ENCODE measurements around the gene SMAD9. TPM values are rescaled to one million over a fixed set of nuclear protein-coding genes. Genes with fewer than 3 reads are reported as not detected.

SMAD9 gene
- total RNA-seq, 2 experiments from 2014 or later: not detected

GRCh38 chr13:36801035-36801434 is 119.0 kb downstream of the SMAD9 start:
- no peak overlapping the region for H3K27ac ChIP-seq (ENCODE audit: low read depth in 1 of 2, low read length in 2 of 2)
- ATAC-seq (ENCODE audit: poor library complexity): no peak
- no peaks in the 10 kb centered on the region for H3K36me3 ChIP-seq (ENCODE audit: insufficient read depth, low read length)
- H3K4me3 ChIP-seq (ENCODE audit: low read length): no peak overlapping the region
- Mint-ChIP-seq H3K27me3 (peaks cover 32% of the 10 kb centered on the region), H3K27ac (no peak overlapping the region), H3K36me3 (ENCODE audit: low read depth) (no peaks in the 10 kb centered on the region), H3K4me3 (no peak overlapping the region), H3K4me1 (ENCODE audit: low read depth) (no peaks in the 10 kb centered on the region), H3K9me3 (no peaks in the 10 kb centered on the region)
- DNase-seq: no peak
- TF ChIP-seq, protein P1, sequence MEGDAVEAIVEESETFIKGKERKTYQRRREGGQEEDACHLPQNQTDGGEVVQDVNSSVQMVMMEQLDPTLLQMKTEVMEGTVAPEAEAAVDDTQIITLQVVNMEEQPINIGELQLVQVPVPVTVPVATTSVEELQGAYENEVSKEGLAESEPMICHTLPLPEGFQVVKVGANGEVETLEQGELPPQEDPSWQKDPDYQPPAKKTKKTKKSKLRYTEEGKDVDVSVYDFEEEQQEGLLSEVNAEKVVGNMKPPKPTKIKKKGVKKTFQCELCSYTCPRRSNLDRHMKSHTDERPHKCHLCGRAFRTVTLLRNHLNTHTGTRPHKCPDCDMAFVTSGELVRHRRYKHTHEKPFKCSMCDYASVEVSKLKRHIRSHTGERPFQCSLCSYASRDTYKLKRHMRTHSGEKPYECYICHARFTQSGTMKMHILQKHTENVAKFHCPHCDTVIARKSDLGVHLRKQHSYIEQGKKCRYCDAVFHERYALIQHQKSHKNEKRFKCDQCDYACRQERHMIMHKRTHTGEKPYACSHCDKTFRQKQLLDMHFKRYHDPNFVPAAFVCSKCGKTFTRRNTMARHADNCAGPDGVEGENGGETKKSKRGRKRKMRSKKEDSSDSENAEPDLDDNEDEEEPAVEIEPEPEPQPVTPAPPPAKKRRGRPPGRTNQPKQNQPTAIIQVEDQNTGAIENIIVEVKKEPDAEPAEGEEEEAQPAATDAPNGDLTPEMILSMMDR (IDR thresholded peaks at IDR 0.05): no peak
- no peaks in the 10 kb centered on the region for H3K9me3 ChIP-seq (ENCODE audit: control insufficient read depth in 1 of 2, insufficient read depth in 1 of 2, low read length in 2 of 2)
- intact Hi-C loops (cut with DNase I, micrococcal nuclease): no loop called here
- POLR2A ChIA-PET: no interaction called here
- CTCF ChIA-PET: interaction anchor here (1.0 kb wide), 1 partner anchor 11 kb away, joined by 3 read pairs; no protein-coding TSS in a partner anchor
- H3K4me1 ChIP-seq (ENCODE audit: insufficient read depth, low read length): no peaks in the 10 kb centered on the region
- H3K27me3 ChIP-seq (ENCODE audit: control insufficient read depth in 1 of 2, insufficient read depth in 2 of 2, low read length in 2 of 2): peaks cover 0 to under 1% of the 10 kb centered on the region in 2 experiments

- ChIA-PET CTCF (no interaction called here), POLR2A (no interaction called here)
- Mint-ChIP-seq H3K27ac (no peak overlapping the region), H3K36me3 (ENCODE audit: low read depth) (no peaks in the 10 kb centered on the region), H3K27me3 (peaks cover 29% of the 10 kb centered on the region), H3K4me1 (ENCODE audit: low read depth) (no peaks in the 10 kb centered on the region), H3K4me3 (no peak overlapping the region), H3K9me3 (no peaks in the 10 kb centered on the region)
- Histone ChIP-seq H3K4me1 (ENCODE audit: insufficient read depth, low read length) (no peaks in the 10 kb centered on the region), H3K27ac (ENCODE audit: low read depth in 1 of 2, low read length in 2 of 2) (no peak overlapping the region), H3K4me3 (ENCODE audit: low read length) (no peak overlapping the region), H3K27me3 (ENCODE audit: control insufficient read depth in 1 of 2, insufficient read depth in 2 of 2, low read length in 2 of 2) (peaks cover 0 to 3% of the 10 kb centered on the region in 2 experiments), H3K36me3 (ENCODE audit: insufficient read depth, low read length) (no peaks in the 10 kb centered on the region), H3K9me3 (ENCODE audit: control insufficient read depth in 1 of 2, insufficient read depth in 1 of 2, low read length in 2 of 2) (no peaks in the 10 kb centered on the region)
- TF ChIP-seq, protein P1 (IDR thresholded peaks at IDR 0.05): no peak
- intact Hi-C loops (cut with DNase I, micrococcal nuclease): no loop called here
- ATAC-seq (ENCODE audit: poor library complexity): no peak
- no peak for DNase-seq
Observed at GRCh38 chr13:36796052-36796451, 124.0 kb downstream of the SMAD9 start.

DNA sequence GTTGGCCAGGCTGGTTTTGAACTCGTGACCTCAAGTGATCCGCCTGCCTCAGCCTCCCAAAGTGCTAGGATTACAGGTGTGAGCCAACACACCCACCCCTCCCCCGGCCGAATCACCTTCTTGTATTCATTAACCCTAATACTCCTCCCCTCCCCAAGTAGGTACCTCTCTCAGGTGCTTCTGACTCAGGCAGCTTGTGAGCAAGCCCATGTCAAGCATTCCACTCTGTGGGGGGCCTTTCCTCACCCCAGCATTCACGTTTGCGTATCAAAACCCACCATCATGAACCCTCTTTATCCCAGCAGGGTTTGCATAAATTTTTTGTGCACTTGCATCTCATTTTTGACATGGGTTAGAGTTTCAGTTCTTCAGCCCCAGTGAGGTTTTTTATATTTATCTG is 124.6 kb downstream of the SMAD9 start:
- intact Hi-C loops (cut with DNase I, micrococcal nuclease): no loop called here
- no peak for ATAC-seq (ENCODE audit: poor library complexity)

More for the DNA sequence above, 124.6 kb downstream of the SMAD9 start:
- CTCF ChIA-PET: no interaction called here
- Mint-ChIP-seq H3K9me3 (no peaks in the 10 kb centered on the region), H3K4me3 (no peak overlapping the region), H3K4me1 (ENCODE audit: low read depth) (no peaks in the 10 kb centered on the region), H3K27me3 (peaks cover 31% of the 10 kb centered on the region), H3K27ac (no peak overlapping the region), H3K36me3 (ENCODE audit: low read depth) (no peaks in the 10 kb centered on the region)
- Histone ChIP-seq H3K4me1 (ENCODE audit: insufficient read depth, low read length) (no peaks in the 10 kb centered on the region), H3K27ac (ENCODE audit: low read depth in 1 of 2, low read length in 2 of 2) (no peak overlapping the region), H3K27me3 (ENCODE audit: control insufficient read depth in 1 of 2, insufficient read depth in 2 of 2, low read length in 2 of 2) (peaks cover 0 to 3% of the 10 kb centered on the region in 2 experiments), H3K9me3 (ENCODE audit: control insufficient read depth in 1 of 2, insufficient read depth in 1 of 2, low read length in 2 of 2) (no peaks in the 10 kb centered on the region), H3K36me3 (ENCODE audit: insufficient read depth, low read length) (no peaks in the 10 kb centered on the region), H3K4me3 (ENCODE audit: low read length) (no peak overlapping the region)
- TF ChIP-seq, protein P1 (IDR thresholded peaks at IDR 0.05): no peak
- no peak for DNase-seq
- POLR2A ChIA-PET: no interaction called here

Other genes with a start within 250 kb of the SMAD9 start
- gene SERTM1, start 246.2 kb downstream of the SMAD9 start, total RNA-seq: not detected
- gene RFXAP, start 101.0 kb downstream of the SMAD9 start, total RNA-seq: 1 to 10 TPM; 5.8 to 6.0 TPM
- 10 to 100 TPM; 14.4 to 15.1 TPM for gene ALG5, start 79.1 kb upstream of the SMAD9 start, total RNA-seq
- 10 to 100 TPM; 40.1 to 48.0 TPM for gene EXOSC8, start 80.5 kb upstream of the SMAD9 start, total RNA-seq
- 10 to 100 TPM; 61.7 to 63.1 TPM for gene SUPT20H, start 139.4 kb upstream of the SMAD9 start, total RNA-seq
- gene CSNK1A1L, start 185.4 kb upstream of the SMAD9 start, total RNA-seq: not detected